GM23338 (cell line): ENCODE data around the gene CACNA1B. TPM values are rescaled to one million over a fixed set of nuclear protein-coding genes. Genes with fewer than 3 reads are reported as not detected.

ENCODE experiments used
- ATAC-seq: fragments of 200-7000 bp; cut with Tn5 transposase; 3 replicates; pipeline ENCODE4 v1.9.1; 2020
- DNase-seq: peaks from one replicate; pipeline ENCODE4 v3.0.0-alpha.2; 2015; ENCODE audit warnings: low spot score
- H2AFZ ChIP-seq: fragments of 200-600 bp; sonication (generic); 2 replicates; pipeline ENCODE4 v1.8.0; 2016; ENCODE audit warnings: antibody characterized with exemption, mild to moderate bottlenecking, moderate library complexity
- H3F3A ChIP-seq: fragments of 200-600 bp; sonication (generic); replicated peaks from 2 replicates; pipeline ENCODE4 v1.8.0; 2017; ENCODE audit warnings: antibody characterized with exemption, mixed run types, low read depth
- H3K27ac ChIP-seq: fragments of 200-600 bp; sonication (generic); 2 replicates; pipeline ENCODE4 v1.6.1; 2016; ENCODE audit warnings: low read depth
- H3K27me3 ChIP-seq: fragments of 200-600 bp; sonication (generic); 2 replicates; pipeline ENCODE4 v1.8.0; 2016; ENCODE audit warnings: mild to moderate bottlenecking, mixed run types, moderate library complexity; ENCODE audit not compliant: insufficient read depth
- H3K36me3 ChIP-seq: fragments of 200-600 bp; sonication (generic); 2 replicates; pipeline ENCODE4 v1.8.0; 2016; ENCODE audit warnings: mild to moderate bottlenecking; ENCODE audit not compliant: insufficient read depth
- H3K4me1 ChIP-seq: fragments of 200-600 bp; sonication (generic); 2 replicates; pipeline ENCODE4 v1.8.0; 2016; ENCODE audit warnings: mild to moderate bottlenecking, moderate library complexity; ENCODE audit not compliant: insufficient read depth
- H3K4me2 ChIP-seq: fragments of 200-600 bp; sonication (generic); 2 replicates; pipeline ENCODE4 v1.7.1; 2017; ENCODE audit warnings: mixed run types
- H3K4me3 ChIP-seq: fragments of 200-600 bp; sonication (generic); 2 replicates; pipeline ENCODE4 v1.6.1; 2016; ENCODE audit warnings: mixed run types
- H3K79me2 ChIP-seq: fragments of 200-600 bp; sonication (generic); replicated peaks from 2 replicates; pipeline ENCODE4 v1.8.0; 2017; ENCODE audit warnings: mild to moderate bottlenecking; ENCODE audit not compliant: insufficient read depth
- H3K9me2 ChIP-seq: fragments of 200-600 bp; sonication (generic); 2 replicates; pipeline ENCODE4 v1.8.0; 2017; ENCODE audit not compliant: insufficient read depth
- H4K20me1 ChIP-seq: fragments of 200-600 bp; sonication (generic); replicated peaks from 2 replicates; pipeline ENCODE4 v1.8.0; 2017; ENCODE audit warnings: mild to moderate bottlenecking; ENCODE audit not compliant: insufficient read depth
- H3K27ac Mint-ChIP-seq: 2 replicates; pipeline ENCODE4 v1.8.0; 2020; ENCODE audit warnings: inconsistent platforms, mild to moderate bottlenecking, moderate library complexity, mixed read lengths
- H3K27me3 Mint-ChIP-seq: 3 replicates; pipeline ENCODE4 v1.8.0; 2022; ENCODE audit warnings: low read depth, mild to moderate bottlenecking, moderate library complexity, mixed read lengths, inconsistent platforms; ENCODE audit not compliant: insufficient read depth, poor library complexity
- H3K36me3 Mint-ChIP-seq: 3 replicates; pipeline ENCODE4 v1.8.0; 2021; ENCODE audit warnings: low read depth, mild to moderate bottlenecking, inconsistent platforms, moderate library complexity, mixed read lengths
- H3K4me1 Mint-ChIP-seq: 3 replicates; pipeline ENCODE4 v1.8.0; 2020; ENCODE audit warnings: mild to moderate bottlenecking, inconsistent platforms, mixed read lengths
- H3K4me3 Mint-ChIP-seq: 3 replicates; pipeline ENCODE4 v1.8.0; 2021; ENCODE audit warnings: moderate library complexity, mild to moderate bottlenecking, inconsistent platforms, mixed read lengths
- H3K9me3 Mint-ChIP-seq: 3 replicates; pipeline ENCODE4 v1.8.0; 2020; ENCODE audit warnings: moderate library complexity, mild to moderate bottlenecking, inconsistent platforms, mixed read lengths
- CREB1 ChIP-seq: fragments of 250-450 bp; sonication (Bioruptor Pico); IDR thresholded peaks from 2 replicates; pipeline ENCODE4 v1.5.0; 2020; ENCODE audit warnings: low read depth, mild to moderate bottlenecking, moderate library complexity
- EZH2 ChIP-seq: fragments of 200-600 bp; sonication (generic); IDR thresholded peaks from one replicate; pipeline ENCODE4 v1.8.0; 2017; ENCODE audit warnings: antibody characterized with exemption, mild to moderate bottlenecking, low read depth; ENCODE audit not compliant: unreplicated experiment
- EZH2phosphoT487 ChIP-seq: fragments of 200-600 bp; sonication (generic); IDR thresholded peaks from one replicate; pipeline ENCODE4 v1.8.1; 2018; ENCODE audit warnings: antibody characterized with exemption; ENCODE audit not compliant: unreplicated experiment
- JUNB ChIP-seq: IDR thresholded peaks from one replicate; pipeline ENCODE4 v1.6.1; 2016; ENCODE audit warnings: antibody characterized with exemption; ENCODE audit not compliant: unreplicated experiment
- NANOG ChIP-seq: IDR thresholded peaks from 2 replicates; pipeline ENCODE4 v1.6.1; 2016; ENCODE audit warnings: antibody characterized with exemption, borderline replicate concordance
- POLR2AphosphoS5 ChIP-seq: IDR thresholded peaks from 2 replicates; pipeline ENCODE4 v1.6.1; 2016; ENCODE audit warnings: antibody characterized with exemption, low read depth
- STAT1 ChIP-seq: IDR thresholded peaks from one replicate; pipeline ENCODE4 v1.6.1; 2016; ENCODE audit warnings: antibody characterized with exemption; ENCODE audit not compliant: unreplicated experiment
- ZNF114 ChIP-seq: fragments of 250-450 bp; sonication (Bioruptor Pico); IDR thresholded peaks from 2 replicates; pipeline ENCODE4 v1.5.0; 2020; ENCODE audit warnings: mild to moderate bottlenecking, moderate library complexity
- ZNF331 ChIP-seq: fragments of 250-450 bp; sonication (Bioruptor Pico); IDR thresholded peaks from 2 replicates; pipeline ENCODE4 v1.5.0; 2020; ENCODE audit warnings: low read depth, mild to moderate bottlenecking, moderate library complexity
- polyA plus RNA-seq: library from polyadenylated mRNA; unstranded; fragments of >200 nt; fragmentation: Nextera tagmentation; extraction: Ambion mirVana; gene quantifications from 2 replicates; pipeline ENCODE4 v1.2.1, GENCODE V29; 2016
- total RNA-seq: library from RNA; depleted of rRNA; stranded (reverse); fragments of >200 nt; shearing (Covaris generic); gene quantifications from 2 replicates; pipeline ENCODE4 v1.2.3, GENCODE V29; 2014
- TF ChIP-seq, protein P1 (sequence below): fragments of 250-450 bp; sonication (Bioruptor Pico); IDR thresholded peaks from 2 replicates; pipeline ENCODE4 v1.5.0; 2020; ENCODE audit warnings: mild to moderate bottlenecking, moderate library complexity
- TF ChIP-seq, protein P2 (sequence below): IDR thresholded peaks from one replicate; pipeline ENCODE4 v1.6.1; 2018; ENCODE audit warnings: antibody characterized with exemption; ENCODE audit not compliant: unreplicated experiment
- TF ChIP-seq, protein P3 (sequence below), 2 experiments: fragments of 200-600 bp in 1 of 2; sonication (generic) in 1 of 2; conservative IDR thresholded peaks; 2 replicates each; pipeline versions ENCODE4 v1.5.1 to v1.6.1; 2016 to 2017; ENCODE audit warnings: antibody characterized with exemption in 2 of 2, low read depth in 2 of 2, mild to moderate bottlenecking in 2 of 2, moderate library complexity in 1 of 2
- TF ChIP-seq, protein P4 (sequence below): IDR thresholded peaks from 2 replicates; pipeline ENCODE4 v1.6.1; 2016; ENCODE audit warnings: antibody characterized with exemption

Gene CACNA1B
- total and polyA plus RNA-seq, 2 experiments from 2014 or later, result 1.1 to 10.4 TPM

DNA sequence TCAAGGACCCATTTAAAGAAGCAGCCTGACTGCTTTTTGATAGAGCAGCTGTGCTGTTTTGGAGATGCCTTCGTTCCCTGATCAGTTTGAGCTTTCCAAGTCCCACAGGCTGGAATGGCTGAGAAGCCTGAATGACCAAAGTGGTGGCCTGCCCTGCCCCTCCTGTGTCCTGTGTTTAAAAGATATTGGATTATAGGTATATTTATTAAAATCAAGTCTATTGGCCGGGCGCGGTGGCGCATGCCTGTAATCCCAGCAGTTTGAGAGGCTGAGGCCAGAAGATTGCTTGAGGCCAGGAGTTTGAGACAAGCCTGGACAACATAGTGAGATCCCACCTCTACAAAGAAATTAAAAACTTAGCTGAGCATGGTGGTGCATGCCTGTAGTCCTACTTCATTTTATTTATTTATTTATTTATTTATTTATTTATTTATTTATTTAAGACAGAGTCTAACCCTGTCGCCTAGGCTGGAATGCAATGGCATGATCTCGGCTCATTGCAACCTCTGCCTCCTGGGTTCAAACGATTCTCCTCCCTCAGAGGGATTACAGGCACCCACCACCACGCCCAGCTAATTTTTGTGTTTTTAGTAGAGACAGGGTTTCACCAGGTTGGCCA, 87.7 kb downstream of the CACNA1B start:
- Mint-ChIP-seq H3K36me3 (peaks cover 8% of the 10 kb centered on the region), H3K4me1 (no peaks in the 10 kb centered on the region; the same call in 2 of the 3 replicates), H3K27me3 (no peaks in the 10 kb centered on the region), H3K9me3 (no peaks in the 10 kb centered on the region), H3K27ac (no peak overlapping the region), H3K4me3 (no peak overlapping the region)
- TF ChIP-seq EZH2 (no peak), EZH2phosphoT487 (no peak), JUNB (no peak), ZNF331 (no peak), POLR2AphosphoS5 (no peak), STAT1 (no peak), CREB1 (CRISPR knock-in tag) (no peak), ZNF114 (no peak), NANOG (no peak)
- TF ChIP-seq, protein P1, sequence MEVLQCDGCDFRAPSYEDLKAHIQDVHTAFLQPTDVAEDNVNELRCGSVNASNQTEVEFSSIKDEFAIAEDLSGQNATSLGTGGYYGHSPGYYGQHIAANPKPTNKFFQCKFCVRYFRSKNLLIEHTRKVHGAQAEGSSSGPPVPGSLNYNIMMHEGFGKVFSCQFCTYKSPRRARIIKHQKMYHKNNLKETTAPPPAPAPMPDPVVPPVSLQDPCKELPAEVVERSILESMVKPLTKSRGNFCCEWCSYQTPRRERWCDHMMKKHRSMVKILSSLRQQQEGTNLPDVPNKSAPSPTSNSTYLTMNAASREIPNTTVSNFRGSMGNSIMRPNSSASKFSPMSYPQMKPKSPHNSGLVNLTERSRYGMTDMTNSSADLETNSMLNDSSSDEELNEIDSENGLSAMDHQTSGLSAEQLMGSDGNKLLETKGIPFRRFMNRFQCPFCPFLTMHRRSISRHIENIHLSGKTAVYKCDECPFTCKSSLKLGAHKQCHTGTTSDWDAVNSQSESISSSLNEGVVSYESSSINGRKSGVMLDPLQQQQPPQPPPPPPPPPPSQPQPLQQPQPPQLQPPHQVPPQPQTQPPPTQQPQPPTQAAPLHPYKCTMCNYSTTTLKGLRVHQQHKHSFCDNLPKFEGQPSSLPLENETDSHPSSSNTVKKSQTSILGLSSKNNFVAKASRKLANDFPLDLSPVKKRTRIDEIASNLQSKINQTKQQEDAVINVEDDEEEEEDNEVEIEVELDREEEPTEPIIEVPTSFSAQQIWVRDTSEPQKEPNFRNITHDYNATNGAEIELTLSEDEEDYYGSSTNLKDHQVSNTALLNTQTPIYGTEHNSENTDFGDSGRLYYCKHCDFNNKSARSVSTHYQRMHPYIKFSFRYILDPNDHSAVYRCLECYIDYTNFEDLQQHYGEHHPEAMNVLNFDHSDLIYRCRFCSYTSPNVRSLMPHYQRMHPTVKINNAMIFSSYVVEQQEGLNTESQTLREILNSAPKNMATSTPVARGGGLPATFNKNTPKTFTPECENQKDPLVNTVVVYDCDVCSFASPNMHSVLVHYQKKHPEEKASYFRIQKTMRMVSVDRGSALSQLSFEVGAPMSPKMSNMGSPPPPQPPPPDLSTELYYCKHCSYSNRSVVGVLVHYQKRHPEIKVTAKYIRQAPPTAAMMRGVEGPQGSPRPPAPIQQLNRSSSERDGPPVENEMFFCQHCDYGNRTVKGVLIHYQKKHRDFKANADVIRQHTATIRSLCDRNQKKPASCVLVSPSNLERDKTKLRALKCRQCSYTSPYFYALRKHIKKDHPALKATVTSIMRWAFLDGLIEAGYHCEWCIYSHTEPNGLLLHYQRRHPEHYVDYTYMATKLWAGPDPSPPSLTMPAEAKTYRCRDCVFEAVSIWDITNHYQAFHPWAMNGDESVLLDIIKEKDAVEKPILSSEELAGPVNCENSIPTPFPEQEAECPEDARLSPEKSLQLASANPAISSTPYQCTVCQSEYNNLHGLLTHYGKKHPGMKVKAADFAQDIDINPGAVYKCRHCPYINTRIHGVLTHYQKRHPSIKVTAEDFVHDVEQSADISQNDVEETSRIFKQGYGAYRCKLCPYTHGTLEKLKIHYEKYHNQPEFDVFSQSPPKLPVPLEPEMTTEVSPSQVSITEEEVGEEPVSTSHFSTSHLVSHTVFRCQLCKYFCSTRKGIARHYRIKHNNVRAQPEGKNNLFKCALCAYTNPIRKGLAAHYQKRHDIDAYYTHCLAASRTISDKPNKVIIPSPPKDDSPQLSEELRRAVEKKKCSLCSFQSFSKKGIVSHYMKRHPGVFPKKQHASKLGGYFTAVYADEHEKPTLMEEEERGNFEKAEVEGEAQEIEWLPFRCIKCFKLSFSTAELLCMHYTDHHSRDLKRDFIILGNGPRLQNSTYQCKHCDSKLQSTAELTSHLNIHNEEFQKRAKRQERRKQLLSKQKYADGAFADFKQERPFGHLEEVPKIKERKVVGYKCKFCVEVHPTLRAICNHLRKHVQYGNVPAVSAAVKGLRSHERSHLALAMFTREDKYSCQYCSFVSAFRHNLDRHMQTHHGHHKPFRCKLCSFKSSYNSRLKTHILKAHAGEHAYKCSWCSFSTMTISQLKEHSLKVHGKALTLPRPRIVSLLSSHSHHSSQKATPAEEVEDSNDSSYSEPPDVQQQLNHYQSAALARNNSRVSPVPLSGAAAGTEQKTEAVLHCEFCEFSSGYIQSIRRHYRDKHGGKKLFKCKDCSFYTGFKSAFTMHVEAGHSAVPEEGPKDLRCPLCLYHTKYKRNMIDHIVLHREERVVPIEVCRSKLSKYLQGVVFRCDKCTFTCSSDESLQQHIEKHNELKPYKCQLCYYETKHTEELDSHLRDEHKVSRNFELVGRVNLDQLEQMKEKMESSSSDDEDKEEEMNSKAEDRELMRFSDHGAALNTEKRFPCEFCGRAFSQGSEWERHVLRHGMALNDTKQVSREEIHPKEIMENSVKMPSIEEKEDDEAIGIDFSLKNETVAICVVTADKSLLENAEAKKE (CRISPR knock-in tag), result no peak
- TF ChIP-seq, protein P2, sequence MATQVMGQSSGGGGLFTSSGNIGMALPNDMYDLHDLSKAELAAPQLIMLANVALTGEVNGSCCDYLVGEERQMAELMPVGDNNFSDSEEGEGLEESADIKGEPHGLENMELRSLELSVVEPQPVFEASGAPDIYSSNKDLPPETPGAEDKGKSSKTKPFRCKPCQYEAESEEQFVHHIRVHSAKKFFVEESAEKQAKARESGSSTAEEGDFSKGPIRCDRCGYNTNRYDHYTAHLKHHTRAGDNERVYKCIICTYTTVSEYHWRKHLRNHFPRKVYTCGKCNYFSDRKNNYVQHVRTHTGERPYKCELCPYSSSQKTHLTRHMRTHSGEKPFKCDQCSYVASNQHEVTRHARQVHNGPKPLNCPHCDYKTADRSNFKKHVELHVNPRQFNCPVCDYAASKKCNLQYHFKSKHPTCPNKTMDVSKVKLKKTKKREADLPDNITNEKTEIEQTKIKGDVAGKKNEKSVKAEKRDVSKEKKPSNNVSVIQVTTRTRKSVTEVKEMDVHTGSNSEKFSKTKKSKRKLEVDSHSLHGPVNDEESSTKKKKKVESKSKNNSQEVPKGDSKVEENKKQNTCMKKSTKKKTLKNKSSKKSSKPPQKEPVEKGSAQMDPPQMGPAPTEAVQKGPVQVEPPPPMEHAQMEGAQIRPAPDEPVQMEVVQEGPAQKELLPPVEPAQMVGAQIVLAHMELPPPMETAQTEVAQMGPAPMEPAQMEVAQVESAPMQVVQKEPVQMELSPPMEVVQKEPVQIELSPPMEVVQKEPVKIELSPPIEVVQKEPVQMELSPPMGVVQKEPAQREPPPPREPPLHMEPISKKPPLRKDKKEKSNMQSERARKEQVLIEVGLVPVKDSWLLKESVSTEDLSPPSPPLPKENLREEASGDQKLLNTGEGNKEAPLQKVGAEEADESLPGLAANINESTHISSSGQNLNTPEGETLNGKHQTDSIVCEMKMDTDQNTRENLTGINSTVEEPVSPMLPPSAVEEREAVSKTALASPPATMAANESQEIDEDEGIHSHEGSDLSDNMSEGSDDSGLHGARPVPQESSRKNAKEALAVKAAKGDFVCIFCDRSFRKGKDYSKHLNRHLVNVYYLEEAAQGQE, result no peak
- TF ChIP-seq, protein P3, sequence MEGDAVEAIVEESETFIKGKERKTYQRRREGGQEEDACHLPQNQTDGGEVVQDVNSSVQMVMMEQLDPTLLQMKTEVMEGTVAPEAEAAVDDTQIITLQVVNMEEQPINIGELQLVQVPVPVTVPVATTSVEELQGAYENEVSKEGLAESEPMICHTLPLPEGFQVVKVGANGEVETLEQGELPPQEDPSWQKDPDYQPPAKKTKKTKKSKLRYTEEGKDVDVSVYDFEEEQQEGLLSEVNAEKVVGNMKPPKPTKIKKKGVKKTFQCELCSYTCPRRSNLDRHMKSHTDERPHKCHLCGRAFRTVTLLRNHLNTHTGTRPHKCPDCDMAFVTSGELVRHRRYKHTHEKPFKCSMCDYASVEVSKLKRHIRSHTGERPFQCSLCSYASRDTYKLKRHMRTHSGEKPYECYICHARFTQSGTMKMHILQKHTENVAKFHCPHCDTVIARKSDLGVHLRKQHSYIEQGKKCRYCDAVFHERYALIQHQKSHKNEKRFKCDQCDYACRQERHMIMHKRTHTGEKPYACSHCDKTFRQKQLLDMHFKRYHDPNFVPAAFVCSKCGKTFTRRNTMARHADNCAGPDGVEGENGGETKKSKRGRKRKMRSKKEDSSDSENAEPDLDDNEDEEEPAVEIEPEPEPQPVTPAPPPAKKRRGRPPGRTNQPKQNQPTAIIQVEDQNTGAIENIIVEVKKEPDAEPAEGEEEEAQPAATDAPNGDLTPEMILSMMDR (conservative IDR thresholded peaks at IDR 0.05; ENCODE audit: low read depth in 2 of 2), result no peak
- TF ChIP-seq, protein P4, sequence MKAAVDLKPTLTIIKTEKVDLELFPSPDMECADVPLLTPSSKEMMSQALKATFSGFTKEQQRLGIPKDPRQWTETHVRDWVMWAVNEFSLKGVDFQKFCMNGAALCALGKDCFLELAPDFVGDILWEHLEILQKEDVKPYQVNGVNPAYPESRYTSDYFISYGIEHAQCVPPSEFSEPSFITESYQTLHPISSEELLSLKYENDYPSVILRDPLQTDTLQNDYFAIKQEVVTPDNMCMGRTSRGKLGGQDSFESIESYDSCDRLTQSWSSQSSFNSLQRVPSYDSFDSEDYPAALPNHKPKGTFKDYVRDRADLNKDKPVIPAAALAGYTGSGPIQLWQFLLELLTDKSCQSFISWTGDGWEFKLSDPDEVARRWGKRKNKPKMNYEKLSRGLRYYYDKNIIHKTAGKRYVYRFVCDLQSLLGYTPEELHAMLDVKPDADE, result no peak
- Histone ChIP-seq H3K4me2 (no peak overlapping the region), H3K4me3 (no peak overlapping the region), H4K20me1 (no peaks in the 10 kb centered on the region; the same call in 1 of the 2 replicates), H3F3A (no peaks in the 10 kb centered on the region), H3K27ac (no peak overlapping the region), H2AFZ (no peak overlapping the region), H3K9me2 (no peaks in the 10 kb centered on the region; the same call in 1 of the 2 replicates), H3K4me1 (no peaks in the 10 kb centered on the region), H3K79me2 (peaks cover 9% of the 10 kb centered on the region), H3K36me3 (peaks cover 3% of the 10 kb centered on the region; the same call in 1 of the 2 replicates), H3K27me3 (no peaks in the 10 kb centered on the region)
- DNase-seq, result no peak
- ATAC-seq, result no peak
